ENCODE results near the gene FARS2.

The FARS2 gene

DNA sequence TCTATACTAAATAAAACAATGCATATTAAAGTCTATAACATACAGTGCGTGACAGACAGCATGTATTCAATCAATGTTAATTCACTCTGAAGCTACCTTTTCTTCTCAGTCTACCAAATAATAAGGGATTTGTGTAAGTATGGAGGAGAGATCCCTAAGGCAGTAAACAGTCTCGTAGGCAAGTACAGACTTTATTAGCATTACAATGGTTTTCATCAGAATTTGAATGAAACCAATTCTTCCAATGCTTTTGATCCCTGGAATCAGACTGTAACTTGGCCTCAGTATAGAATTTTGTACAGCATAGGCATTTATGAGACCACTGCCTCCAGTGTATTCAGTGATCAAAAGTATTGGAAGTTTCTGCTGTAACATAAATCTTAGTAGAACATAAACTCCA is 20.1 kb upstream of the FARS2 start:
- TF ChIP-seq EZH2phosphoT487 (IDR thresholded peaks at IDR 0.05; ENCODE audit: low read depth), result no peak
- TF ChIP-seq, protein P1, sequence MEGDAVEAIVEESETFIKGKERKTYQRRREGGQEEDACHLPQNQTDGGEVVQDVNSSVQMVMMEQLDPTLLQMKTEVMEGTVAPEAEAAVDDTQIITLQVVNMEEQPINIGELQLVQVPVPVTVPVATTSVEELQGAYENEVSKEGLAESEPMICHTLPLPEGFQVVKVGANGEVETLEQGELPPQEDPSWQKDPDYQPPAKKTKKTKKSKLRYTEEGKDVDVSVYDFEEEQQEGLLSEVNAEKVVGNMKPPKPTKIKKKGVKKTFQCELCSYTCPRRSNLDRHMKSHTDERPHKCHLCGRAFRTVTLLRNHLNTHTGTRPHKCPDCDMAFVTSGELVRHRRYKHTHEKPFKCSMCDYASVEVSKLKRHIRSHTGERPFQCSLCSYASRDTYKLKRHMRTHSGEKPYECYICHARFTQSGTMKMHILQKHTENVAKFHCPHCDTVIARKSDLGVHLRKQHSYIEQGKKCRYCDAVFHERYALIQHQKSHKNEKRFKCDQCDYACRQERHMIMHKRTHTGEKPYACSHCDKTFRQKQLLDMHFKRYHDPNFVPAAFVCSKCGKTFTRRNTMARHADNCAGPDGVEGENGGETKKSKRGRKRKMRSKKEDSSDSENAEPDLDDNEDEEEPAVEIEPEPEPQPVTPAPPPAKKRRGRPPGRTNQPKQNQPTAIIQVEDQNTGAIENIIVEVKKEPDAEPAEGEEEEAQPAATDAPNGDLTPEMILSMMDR (IDR thresholded peaks at IDR 0.05; ENCODE audit: low read depth, low read length), result no peak
- no peak overlapping the region for H3K9ac ChIP-seq (ENCODE audit: low read length)
- no peak overlapping the region for H2AFZ ChIP-seq (ENCODE audit: low read depth, low read length)
- H3K27ac ChIP-seq (ENCODE audit: low read length), result no peak overlapping the region
- no peaks in the 10 kb centered on the region for H3K36me3 ChIP-seq (replicated peaks; ENCODE audit: low read depth, low read length)
- no peaks in the 10 kb centered on the region for H3K27me3 ChIP-seq (ENCODE audit: low read depth, low read length)
- no peaks in the 10 kb centered on the region for H3K9me3 ChIP-seq (ENCODE audit: insufficient read depth, low read length)
- peaks cover 17% of the 10 kb centered on the region for H3K79me2 ChIP-seq (ENCODE audit: low read length)
- H3K4me1 ChIP-seq (ENCODE audit: low read length), result no peaks in the 10 kb centered on the region
- H3K4me2 ChIP-seq (ENCODE audit: low read length), result no peak overlapping the region
- H3K4me3 ChIP-seq (ENCODE audit: low read length), result no peak overlapping the region
- H4K20me1 ChIP-seq (ENCODE audit: insufficient read depth, low read length), result no peaks in the 10 kb centered on the region

DNA sequence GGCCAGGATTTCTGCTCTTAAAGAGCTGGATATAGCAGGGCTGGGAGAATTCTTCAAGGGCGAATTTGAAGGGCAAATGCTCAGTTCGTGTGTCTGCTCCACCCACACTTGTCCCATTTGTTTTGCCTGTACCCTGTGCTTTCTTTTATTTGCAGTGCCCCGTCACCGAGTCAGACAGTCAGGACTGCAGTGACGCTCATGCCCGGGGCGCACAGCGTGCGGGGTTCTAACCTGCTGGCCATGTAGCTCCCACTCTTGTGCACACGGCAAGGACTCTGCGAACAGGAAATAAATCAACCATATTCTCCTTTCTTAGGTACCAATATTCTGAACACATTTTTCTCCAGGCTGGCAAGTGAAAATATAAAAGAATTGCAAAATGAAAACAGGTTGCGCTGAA is 18.2 kb upstream of the FARS2 start:
- Histone ChIP-seq H3K9ac (ENCODE audit: low read length) (no peak overlapping the region), H3K9me3 (ENCODE audit: insufficient read depth, low read length) (no peaks in the 10 kb centered on the region), H3K4me1 (ENCODE audit: low read length) (no peaks in the 10 kb centered on the region), H2AFZ (ENCODE audit: low read depth, low read length) (no peak overlapping the region), H3K27me3 (ENCODE audit: low read depth, low read length) (no peaks in the 10 kb centered on the region), H3K36me3 (replicated peaks; ENCODE audit: low read depth, low read length) (no peaks in the 10 kb centered on the region), H3K27ac (ENCODE audit: low read length) (no peak overlapping the region), H4K20me1 (ENCODE audit: insufficient read depth, low read length) (no peaks in the 10 kb centered on the region), H3K4me3 (ENCODE audit: low read length) (no peak overlapping the region), H3K4me2 (ENCODE audit: low read length) (no peak overlapping the region), H3K79me2 (ENCODE audit: low read length) (peaks cover 31% of the 10 kb centered on the region)
- TF ChIP-seq, protein P1 (IDR thresholded peaks at IDR 0.05; ENCODE audit: low read depth, low read length), result no peak
- no peak for TF ChIP-seq EZH2phosphoT487 (IDR thresholded peaks at IDR 0.05; ENCODE audit: low read depth)

DNA sequence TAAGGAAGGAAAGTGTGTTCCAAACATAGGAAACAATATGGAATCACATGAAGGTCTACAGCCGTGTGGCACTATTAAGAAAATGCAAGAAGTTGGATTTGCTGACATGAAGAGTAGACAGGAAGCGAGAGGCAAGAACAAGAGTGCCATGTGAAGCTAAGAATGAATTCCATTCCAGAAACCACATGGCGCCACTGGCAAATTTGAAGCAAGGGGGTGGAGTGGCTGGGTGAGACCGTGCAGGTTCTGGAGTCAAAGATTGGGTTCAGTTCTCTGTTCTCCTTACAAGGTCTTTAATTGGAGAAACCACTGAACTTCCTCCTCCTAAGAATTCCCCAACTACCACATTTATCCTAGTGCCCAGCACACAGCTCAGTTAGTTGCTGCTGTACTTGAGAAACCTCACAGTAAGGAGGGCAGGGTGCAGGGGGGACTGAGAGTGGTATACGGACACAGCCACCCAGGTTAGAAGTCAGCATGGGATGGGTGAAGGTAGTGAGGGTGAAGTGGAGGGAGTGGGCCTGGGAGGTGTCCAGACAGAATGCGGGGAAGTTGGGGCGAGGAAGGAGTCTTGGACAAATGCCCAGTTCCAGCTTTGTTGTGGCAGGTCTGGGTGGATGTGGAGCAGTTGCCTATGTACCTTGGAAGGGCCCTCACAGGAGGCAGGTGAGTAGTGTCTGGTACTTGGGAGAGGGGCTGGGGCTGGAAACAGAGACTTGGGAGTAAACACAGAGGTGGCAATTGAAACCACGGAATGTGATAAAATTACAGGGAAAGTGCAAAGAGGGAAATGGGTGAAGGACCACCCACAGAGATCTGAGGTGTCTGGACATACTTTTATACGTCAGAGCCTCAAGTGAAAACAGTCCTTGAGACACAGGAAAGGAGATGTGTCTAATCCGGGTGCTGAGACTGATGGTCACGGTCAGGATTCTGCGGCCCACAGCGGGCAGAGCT is 14.9 kb upstream of the FARS2 start:
- H3K79me2 ChIP-seq (ENCODE audit: low read length), result peaks cover 62% of the 10 kb centered on the region
- no peaks in the 10 kb centered on the region for H3K9me3 ChIP-seq (ENCODE audit: insufficient read depth, low read length)
- H3K9ac ChIP-seq (ENCODE audit: low read length), result no peak overlapping the region

DNA sequence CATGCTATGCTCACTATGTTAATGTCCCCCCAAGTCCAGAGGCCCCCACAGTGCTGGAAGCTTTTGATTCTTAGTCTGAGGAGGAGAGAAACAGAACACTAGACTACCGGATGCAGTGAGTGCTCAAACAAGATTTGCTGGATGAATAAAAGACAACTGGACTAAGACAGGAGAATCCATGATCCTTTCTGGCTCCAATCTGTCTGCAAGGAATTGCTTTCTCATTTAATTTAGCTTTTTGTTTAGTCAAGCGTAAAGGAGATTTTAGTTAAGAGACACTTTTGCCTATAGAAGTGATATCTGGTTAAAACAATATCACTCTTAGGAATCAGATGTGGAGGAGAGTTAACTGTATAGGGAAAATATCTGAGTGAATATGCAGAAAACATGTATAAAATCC is 14.1 kb upstream of the FARS2 start:
- Histone ChIP-seq H3K4me1 (ENCODE audit: low read length) (0 out of 2 replicates have a peak, but pooled peaks cover 3% of the 10 kb centered on the region), H3K9ac (ENCODE audit: low read length) (no peak overlapping the region), H4K20me1 (ENCODE audit: insufficient read depth, low read length) (no peaks in the 10 kb centered on the region), H3K79me2 (ENCODE audit: low read length) (peaks cover 69% of the 10 kb centered on the region), H3K4me2 (ENCODE audit: low read length) (no peak overlapping the region), H3K9me3 (ENCODE audit: insufficient read depth, low read length) (no peaks in the 10 kb centered on the region), H2AFZ (ENCODE audit: low read depth, low read length) (no peak overlapping the region), H3K4me3 (ENCODE audit: low read length) (no peak overlapping the region), H3K27me3 (ENCODE audit: low read depth, low read length) (no peaks in the 10 kb centered on the region), H3K36me3 (replicated peaks; ENCODE audit: low read depth, low read length) (peaks cover 13% of the 10 kb centered on the region), H3K27ac (ENCODE audit: low read length) (no peak overlapping the region)
- TF ChIP-seq, protein P1 (IDR thresholded peaks at IDR 0.05; ENCODE audit: low read depth, low read length), result no peak
- no peak for TF ChIP-seq EZH2phosphoT487 (IDR thresholded peaks at IDR 0.05; ENCODE audit: low read depth)

More for the DNA sequence above, 14.9 kb upstream of the FARS2 start:
- H3K4me3 ChIP-seq (ENCODE audit: low read length), result no peak overlapping the region
- peaks cover 5% of the 10 kb centered on the region for H3K36me3 ChIP-seq (replicated peaks; ENCODE audit: low read depth, low read length)
- H2AFZ ChIP-seq (ENCODE audit: low read depth, low read length), result no peak overlapping the region
- no peak for TF ChIP-seq EZH2phosphoT487 (IDR thresholded peaks at IDR 0.05; ENCODE audit: low read depth)
- TF ChIP-seq, protein P1 (IDR thresholded peaks at IDR 0.05; ENCODE audit: low read depth, low read length), result no peak
- no peak overlapping the region for H3K27ac ChIP-seq (ENCODE audit: low read length)
- H4K20me1 ChIP-seq (ENCODE audit: insufficient read depth, low read length), result no peaks in the 10 kb centered on the region
- H3K4me2 ChIP-seq (ENCODE audit: low read length), result no peak overlapping the region
- H3K4me1 ChIP-seq (ENCODE audit: low read length), result 0 out of 2 replicates have a peak, but pooled peaks cover 3% of the 10 kb centered on the region
- H3K27me3 ChIP-seq (ENCODE audit: low read depth, low read length), result no peaks in the 10 kb centered on the region

Data from OCI-LY3 (cell line).